ENCODE data around the gene ORAI3.
"Not testable (repeated sequence)": the region's sequence is repeated elsewhere in the genome, so short reads cannot be mapped to it uniquely, and the experiment has no call there.

Gene ORAI3

DNA sequence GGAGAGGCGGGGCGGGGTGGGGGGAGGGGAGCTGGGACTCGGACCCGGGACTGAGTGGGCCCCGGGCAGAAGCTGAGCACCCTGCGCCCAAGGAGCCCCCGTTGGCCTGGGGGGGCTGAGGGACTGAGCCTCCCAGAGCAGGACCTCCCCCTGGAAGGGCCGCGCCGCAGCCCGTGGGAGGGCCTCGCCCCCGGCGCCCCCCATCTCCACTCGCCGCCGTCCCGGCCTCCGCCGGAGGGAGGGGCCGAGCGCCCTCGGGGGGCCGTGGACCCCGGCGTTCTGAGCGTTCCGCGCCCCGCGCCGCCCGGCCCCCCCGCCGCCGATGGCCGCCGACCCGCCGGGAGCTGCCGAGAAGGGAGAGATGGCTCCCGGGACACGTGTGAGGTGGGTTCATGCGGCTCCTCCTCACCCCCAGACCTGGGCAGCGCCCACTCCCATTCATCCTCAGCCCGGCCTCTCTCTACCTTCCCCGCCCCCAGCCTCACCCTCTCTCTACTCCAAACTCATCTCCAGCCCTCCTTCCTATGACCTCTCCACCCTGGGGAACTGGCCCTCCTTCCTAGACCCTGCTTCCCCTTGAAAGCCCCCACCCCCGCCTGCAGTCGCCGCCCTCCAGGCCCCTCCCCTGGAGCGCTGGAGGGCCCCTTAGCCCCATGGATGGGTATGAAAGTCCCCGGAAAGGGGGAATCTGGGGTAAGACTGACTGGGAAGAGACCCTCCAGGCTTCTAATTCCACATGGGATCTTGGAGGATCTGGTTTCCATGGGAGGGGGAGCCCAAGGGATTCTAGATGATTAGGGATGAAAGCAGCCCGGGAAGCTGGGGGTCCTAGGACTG lies 24.6 kb upstream of the ORAI3 start:
- no peak for DNase-seq

DNA sequence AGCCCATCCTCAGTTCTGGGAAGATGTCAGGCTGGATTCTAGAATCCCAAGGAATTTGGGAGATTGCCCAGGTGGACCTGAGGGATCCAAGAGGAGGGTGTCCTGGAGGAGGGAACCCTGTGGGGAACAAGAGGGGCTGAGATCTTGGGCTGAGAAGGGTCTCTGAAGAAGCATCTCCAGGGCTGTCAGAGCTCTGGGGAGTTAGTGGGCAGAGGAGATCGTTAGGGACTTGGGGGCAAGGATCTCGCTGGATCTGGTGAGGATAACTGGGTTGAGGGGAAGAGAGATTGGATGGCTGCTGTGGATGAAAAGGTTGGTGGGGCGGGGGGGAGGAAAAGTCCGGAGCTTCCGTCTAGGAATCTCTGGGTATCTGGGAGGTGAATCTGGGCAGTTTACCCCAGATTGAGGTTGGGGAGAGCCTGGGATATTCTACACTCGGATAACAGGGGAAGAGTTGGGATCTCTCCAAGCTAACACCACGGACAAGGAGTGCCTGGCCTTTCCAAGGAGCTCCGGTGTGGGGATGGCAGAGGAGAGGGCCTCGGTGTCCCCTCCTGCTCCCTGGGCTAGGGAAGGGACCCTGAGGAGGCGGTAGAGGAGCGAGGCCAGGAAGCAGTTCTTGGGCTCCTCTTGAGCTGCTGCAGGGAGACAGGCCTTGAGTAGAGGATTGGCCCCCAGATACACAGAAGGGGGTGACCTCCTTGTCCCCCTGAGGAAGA lies 23.8 kb upstream of the ORAI3 start:
- DNase-seq: no peak

DNA sequence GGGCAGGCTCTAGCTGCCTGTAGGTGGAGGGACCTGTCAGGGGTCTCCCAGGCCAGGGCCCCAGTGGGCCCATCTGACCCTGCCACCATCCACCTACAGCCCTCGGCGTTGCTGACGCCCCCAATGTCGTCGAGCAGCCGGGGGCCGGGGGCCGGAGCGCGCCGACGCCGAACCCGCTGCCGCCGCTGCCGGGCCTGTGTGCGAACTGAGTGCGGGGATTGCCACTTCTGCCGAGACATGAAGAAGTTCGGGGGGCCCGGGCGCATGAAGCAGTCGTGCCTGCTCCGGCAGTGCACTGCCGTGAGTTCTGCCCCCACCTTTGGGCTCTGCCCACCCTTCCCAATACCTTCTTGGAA lies 23.3 kb upstream of the ORAI3 start:
- DNase-seq: no peak

DNA sequence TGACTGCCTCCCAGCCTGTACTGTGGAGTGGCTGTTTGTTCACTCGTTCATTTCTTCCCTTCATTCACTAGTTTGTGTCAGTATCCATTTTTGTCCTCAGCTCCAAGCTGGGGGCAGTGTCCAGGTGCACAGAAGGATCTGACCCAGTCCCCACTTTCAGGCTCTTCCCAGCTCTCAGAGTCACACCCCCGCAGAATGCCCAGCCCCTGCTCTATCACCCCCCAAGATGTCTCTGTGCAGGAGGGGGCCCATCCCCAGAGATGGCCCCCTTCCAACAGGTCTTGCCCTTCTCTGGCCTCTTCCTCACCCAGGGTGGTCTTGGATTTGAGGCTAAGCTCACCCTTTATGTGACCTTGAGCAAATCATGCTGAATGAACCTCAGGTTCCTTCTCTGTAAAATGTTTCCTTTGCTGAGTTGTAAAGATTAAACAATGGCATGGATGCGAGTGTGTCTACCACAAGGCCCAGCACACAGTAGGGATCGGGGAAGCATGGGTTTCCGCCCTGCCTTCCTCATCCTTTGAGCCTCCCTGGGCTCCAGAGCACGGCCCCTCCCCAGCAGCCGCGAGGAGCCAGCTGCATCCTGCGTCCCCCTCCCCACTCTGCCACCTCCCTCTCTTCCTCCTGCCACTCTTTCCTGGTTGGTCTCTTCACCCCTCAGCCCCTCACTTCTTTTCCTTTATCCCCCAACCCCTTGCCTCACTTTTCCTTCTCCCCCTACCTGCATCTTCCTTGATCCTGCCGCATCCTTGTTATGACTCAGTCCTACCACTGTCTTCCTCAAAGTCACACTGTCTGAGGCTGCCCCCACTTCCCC lies 22.7 kb upstream of the ORAI3 start:
- no peak for DNase-seq

DNA sequence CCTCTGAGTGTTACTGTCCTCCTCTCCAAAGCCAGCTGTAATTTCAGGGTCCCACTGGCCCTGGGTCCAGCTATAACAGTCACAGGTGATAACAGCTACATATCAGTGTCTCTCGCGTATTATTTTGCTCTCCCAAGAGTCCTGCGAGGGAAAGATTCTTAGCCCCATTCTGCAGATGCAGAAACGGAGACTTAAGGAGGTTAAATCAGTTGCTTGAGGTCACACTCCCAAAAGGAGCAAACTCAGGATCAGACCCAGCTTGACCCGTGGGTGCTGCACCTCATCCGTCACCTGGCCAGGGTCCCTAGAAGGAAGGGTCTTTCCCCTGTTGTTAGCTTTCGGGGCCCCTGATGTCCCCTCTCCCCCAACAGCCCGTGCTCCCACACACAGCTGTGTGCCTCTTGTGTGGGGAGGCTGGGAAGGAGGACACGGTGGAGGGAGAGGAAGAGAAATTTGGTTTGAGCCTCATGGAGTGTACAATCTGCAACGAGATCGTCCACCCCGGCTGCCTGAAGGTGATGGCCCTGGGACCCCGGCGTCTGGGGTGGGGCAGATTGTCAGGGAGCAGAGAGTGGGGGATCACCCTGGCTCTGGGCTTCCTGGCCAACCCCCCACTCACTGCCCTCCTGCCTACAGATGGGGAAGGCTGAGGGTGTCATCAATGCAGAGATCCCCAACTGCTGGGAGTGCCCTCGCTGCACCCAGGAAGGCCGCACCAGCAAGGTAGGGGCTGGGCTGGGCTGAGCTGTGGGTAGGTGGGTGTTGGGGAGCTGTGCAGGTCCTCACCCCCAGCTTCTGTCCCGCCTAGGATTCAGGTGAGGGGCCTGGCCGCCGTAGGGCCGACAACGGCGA lies 21.7 kb upstream of the ORAI3 start:
- no peak for DNase-seq

DNA sequence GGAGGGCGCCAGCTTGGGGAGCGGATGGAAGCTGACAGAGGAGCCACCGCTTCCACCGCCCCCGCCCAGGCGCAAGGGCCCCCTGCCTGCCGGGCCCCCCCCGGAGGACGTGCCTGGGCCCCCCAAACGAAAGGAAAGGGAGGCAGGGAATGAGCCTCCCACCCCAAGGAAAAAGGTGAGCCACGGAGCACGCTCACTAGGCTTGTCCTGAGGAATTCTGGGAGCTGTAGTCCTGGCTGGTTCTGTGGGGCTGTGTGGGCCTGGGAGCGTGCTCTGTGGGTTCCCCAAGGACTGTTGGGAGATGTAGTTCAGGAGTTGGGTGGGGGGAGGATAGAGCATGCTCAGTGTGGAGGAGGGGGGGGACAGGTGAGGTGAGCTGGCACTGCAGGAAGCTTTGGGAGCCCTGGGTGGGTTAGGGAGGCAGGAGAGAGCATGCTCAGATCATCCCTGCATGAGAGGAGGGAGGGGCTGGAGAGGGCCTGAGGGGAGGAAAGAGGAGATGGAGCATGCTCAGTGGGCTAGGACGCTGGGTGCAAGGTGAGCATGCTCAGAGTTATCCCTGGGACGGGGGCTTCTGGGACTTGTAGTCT lies 21.0 kb upstream of the ORAI3 start:
- DNase-seq: peak; percentile 24

DNA sequence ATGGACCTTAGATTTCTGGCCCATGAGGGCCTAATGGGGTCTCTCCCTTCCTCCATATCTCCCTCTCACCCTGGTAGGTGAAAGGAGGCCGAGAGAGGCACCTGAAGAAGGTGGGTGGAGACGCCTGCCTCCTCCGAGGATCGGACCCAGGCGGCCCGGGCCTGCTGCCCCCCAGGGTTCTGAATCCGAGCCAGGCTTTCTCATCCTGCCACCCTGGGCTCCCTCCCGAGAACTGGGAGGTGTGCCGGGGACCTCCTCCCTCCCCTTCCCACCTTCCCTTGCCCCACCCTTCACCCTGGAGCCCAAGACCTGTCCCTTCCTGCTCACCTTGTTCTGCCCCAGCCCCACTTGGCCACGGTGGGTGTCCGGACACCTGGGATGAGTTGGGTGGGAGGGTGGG lies 20.5 kb upstream of the ORAI3 start:
- DNase-seq: no peak

DNA sequence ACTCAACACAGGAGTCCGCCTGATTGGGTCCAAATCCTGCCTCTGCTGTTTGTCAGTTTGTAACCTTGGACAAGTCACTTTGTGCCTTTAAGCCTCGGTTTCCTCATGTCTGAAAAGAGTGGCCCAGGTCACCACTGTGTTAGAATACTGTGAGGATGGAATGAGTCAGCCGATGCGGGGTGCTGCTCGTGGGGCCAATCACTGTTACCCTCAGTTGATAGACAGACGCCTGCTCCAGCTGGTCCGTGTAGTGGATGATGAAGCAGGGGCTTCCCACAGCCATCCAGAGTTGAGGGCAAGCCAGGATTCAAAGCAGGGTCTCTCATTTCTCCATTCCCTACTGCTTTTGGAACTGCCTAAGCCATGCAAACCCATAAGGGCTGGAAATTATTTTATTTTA lies 19.7 kb upstream of the ORAI3 start:
- DNase-seq: no peak

DNA sequence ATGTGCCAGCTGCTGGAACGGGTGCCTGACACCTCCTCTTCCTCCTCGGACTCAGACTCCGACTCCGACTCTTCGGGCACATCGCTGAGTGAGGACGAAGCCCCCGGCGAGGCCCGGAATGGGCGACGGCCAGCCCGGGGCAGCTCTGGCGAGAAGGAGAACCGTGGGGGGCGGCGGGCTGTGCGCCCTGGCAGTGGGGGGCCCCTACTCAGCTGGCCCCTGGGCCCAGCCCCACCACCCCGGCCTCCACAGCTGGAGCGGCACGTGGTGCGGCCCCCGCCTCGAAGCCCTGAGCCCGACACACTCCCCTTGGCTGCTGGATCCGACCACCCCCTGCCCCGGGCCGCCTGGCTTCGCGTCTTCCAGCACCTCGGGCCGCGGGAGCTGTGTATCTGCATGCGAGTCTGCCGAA lies 18.7 kb upstream of the ORAI3 start:
- no peak for DNase-seq

DNA sequence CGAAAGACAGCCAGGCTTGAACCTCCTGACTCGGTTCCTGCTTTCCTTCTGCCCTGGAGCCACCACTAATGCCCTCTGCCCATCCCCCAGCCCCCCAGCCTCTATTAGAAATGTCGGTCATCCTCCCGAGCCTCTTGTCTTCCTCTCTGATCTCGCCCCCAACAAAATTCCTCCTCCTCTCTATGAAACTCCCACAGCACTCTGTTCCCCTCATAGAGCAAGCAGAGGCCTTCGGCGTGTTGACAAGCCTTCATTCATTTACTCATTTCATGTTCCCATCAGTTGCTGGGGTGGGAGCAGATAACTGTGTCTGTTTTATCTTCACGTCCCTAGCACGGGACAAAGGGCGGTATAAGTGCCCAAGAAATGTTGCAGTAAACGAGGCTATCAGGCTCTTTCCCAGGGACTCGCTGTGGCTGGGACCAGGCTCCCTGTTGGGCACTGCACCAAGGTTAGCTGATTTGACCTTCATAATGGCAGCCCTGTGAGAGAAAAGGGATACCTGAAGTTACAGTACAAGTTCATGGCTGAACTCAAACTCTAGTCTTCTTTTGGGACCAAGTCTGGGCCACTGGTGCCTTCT lies 17.7 kb upstream of the ORAI3 start:
- no peak for DNase-seq

DNA sequence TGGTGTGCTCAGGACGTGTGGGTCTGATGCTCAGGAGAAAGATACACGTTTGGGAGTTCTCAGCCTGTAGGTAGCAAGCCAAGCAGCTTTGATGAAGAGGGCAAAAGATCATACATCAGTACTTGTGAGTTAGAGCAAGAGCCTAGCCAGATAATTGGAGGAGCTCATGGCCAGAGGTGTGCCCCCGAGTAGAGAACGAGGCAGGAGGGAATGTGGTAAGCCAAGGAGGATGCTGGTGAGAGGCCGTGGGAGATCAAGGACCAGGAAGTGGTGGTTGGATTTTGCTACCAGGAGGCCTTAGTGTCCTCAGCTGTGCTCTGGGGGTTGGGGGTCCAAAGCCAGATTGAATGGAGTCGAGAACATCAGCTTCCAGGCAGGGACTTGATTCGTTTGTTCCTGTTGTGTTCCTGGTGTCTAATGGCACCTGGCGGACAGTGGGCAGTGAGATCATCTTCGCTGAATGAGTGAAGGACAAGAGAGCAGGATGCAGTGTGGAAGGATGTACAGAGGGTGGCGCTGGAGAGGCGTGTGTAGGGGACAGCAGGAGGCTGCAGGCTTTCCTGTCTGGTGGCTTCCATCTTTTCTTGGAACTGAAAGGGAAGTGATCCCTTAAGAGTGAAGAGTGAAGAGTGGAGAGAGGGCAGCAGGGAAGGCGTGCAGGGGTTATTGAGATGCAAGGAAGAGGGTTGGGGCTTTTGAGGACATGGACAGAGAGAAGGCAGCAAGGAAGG lies 13.9 kb upstream of the ORAI3 start:
- DNase-seq: no peak

DNA sequence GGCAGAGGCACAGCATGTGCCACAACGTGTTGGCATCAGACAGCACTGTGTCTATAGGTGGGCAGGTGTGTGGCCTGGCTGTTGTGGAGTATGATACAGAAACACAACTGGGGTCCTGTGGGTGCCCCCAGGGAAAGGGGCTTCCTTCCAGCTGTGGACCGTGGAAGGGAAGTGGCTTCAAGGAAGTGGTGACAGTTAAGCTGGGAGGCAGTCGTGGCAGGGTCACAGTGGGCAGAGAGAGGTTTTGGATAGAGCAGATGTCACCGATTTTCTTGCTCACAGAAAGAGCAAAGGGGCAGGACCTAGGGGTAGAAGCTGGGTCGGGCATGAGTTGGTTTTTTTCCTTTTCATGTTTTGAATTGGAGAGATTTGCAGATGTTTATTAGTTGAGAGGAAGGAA lies 11.2 kb upstream of the ORAI3 start:
- DNase-seq: no peak

DNA sequence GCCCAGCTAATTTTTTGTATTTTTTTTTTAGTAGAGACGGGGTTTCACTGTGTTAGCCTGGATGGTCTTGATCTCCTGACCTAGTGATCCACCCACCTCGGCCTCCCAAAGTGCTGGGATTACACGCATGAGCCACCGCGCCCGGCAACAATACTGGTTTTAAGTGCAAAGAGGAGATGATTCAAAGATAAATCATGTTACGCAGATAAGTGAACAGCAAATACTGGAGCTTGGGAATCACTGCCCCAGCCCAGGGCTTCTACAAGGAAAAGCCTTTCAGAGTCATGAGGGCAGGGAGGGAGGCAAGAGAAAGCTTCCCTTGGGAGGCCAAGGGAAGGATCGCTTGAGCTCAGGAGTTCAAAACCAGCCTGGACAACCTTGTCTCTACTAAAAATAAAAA lies 9.3 kb upstream of the ORAI3 start:
- not testable (repeated sequence) for DNase-seq

DNA sequence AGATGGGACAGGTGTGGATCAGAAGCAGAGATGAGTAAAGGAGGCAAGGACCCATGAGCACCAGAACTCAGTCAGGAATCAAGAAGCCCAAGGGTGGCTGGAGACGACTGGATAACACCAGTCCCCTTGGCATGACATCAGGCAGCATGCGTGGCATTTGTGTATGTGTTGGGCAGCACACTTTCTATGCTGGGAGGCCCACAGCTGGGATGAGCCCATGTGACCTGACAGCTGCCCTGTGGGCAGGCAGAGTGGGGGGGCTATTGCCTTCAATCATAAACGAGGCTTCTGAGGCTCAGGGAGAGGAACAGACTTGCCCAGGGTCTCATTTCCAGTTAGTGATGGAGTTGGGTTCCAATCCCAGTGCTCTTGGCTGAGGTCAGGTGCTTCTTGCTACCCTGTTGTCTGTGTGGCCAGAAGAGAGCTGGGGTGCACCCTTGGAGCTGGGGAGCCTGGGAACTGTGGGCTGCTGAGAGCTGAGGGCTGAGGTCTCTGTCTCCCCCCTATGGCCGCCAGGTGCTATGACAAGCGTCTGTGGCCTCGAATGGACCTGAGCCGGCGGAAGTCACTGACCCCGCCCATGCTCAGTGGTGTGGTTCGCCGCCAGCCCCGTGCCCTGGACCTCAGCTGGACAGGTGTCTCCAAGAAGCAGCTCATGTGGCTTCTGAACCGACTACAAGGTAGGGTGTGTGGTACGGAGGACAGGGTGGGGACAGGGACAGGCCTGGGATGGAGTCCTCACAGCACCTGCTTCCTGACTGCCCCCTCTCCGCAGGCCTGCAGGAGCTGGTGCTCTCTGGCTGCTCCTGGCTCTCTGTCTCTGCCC lies 7.1 kb upstream of the ORAI3 start:
- DNase-seq: peak; percentile 46

DNA sequence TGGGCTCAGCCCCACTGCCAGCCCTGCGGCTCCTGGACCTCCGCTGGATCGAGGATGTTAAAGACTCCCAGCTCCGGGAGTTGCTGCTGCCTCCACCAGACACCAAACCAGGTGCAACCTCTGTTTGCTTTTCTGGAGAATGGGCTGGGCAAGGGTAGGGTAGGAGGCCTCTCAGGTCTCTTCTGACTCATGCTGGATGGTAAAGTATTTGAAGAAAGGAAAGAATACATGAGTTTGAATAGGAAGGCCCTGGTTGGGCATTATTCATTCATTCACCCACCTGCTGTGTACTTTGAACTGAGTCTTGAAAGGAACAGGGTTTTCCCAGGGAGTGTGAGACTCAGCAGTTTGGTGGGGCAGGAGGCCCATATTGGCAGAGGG lies 6.5 kb upstream of the ORAI3 start:
- DNase-seq: no peak

DNA sequence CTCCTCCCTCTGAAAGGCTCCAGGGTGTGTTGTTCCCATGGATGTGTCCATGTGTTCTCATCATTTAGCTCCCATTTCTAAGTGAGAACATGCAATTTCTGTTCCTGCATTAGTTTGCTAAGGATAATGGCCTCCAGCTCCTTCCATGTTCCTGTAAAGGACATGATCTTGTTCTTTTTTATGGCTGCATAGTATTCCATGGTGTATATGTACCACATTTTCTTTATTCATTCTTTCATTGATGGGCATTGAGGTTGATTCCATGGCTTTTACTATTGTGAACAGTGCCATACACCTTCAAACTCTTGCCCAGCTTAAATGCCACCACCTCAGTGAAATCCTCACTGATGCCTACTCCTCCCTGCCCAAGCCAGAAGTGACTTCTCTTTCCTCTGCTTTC lies 4.5 kb upstream of the ORAI3 start:
- DNase-seq: no peak

DNA sequence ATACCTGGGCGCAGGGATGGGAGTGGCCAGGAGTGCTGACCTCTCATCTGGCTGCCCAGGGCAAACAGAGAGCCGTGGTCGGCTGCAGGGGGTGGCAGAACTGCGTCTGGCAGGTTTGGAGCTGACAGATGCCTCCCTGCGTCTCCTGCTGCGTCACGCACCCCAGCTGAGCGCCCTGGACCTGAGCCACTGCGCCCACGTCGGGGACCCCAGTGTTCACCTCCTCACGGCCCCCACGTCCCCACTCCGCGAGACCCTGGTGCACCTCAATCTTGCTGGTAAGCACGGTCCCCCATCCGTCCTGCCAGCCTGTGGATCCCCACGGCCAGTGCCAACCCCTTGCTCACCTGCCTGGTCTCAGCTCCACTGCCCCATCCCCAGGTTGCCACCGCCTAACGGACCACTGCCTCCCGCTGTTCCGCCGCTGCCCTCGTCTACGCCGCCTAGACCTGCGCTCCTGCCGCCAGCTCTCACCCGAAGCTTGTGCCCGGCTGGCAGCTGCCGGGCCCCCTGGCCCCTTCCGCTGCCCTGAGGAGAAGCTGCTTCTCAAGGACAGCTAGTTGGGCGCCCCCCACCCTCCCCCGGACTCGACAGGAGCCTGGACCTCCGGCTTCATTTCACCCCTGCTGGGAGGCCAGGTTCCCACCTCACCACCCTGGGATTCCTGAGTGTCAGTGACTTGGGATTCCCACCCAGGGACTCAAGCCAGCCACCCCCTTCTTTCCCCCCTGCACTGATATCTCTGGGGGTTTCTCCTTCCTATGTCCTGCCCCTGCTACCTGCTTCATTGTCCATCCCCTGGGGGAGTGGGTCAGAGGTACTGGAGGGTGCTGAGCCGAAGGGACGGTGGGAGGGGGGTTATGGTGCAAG lies 2.0 kb upstream of the ORAI3 start:
- no peak for DNase-seq

DNA sequence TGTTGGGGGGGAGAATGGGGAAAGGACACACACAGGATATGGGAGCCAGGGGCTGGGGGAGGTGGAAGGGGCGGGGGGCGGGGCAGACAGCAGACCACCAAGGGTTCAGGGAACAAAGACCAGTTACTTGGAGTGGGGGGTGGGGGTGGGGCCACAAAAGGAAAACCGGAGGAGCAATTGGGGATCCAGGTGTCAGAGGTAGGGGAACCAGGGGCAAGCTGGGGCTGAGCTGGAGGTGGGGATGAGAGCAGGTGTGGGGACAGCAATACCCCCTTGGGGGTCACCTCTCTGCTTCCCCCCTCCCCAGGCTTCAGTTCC lies 1.4 kb upstream of the ORAI3 start:
- DNase-seq: no peak
